Fibroblast of gingiva (primary cell): ENCODE results near the gene ANKS4B.
"Not testable (repeated sequence)": the region's sequence is repeated elsewhere in the genome, so short reads cannot be mapped to it uniquely, and the experiment has no call there.

ENCODE experiments used
- DNase-seq: peaks from one replicate; pipeline ENCODE4 v3.0.0-alpha.2; 2011; ENCODE audit warnings: low read depth

ANKS4B gene

GRCh38 chr16:21218153-21218552, 15.3 kb upstream of the ANKS4B start:
- DNase-seq = no peak

DNA sequence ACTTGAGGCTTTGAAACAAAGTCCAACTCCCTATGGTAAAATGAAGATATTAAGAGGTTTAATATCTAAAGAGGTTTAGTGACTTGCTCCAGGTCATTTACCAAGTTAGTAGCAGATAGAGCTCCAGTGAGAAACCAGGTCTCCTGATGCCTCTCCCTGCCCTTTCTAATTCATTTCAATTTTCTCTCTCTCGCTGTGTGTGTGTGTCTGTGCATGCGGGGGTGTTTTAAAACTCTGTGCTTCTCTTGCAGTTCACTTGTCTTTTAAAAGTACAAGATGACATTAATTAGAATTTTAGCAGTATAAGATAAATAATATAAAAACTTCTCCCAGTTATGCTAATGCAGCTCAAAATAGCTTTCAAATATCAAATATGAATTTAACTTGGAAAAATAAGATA, 13.9 kb upstream of the ANKS4B start:
- no peak for DNase-seq

GRCh38 chr16:21222495-21223337, 10.8 kb upstream of the ANKS4B start:
- DNase-seq = no peak

DNA sequence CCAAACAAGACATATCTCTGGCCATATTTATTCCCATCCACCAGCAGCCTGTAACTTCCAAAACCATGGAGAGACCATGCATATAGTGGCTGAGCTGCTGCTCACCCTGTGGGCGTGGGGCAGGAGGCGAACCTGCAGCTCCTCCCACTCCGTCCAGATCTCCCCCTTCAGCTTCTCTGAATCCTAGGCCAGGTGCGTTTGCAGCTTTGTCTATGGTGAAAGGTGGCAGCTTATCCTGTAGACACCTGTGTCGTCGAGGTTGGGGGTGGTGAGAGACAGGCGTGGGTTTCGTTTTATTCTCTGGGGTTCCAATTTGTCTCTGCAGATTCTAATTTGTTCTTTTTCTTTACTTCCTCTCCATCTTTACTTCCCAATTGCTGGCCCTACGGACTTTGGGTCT, 9.7 kb upstream of the ANKS4B start:
- no peak for DNase-seq

- DNase-seq = no peak
Measured at GRCh38 chr16:21224800-21225199, 8.7 kb upstream of the ANKS4B start.

GRCh38 chr16:21226749-21227148, 6.8 kb upstream of the ANKS4B start:
- DNase-seq = peak; percentile 23

- DNase-seq = no peak
Measured at GRCh38 chr16:21227866-21228265, 5.6 kb upstream of the ANKS4B start.

DNA sequence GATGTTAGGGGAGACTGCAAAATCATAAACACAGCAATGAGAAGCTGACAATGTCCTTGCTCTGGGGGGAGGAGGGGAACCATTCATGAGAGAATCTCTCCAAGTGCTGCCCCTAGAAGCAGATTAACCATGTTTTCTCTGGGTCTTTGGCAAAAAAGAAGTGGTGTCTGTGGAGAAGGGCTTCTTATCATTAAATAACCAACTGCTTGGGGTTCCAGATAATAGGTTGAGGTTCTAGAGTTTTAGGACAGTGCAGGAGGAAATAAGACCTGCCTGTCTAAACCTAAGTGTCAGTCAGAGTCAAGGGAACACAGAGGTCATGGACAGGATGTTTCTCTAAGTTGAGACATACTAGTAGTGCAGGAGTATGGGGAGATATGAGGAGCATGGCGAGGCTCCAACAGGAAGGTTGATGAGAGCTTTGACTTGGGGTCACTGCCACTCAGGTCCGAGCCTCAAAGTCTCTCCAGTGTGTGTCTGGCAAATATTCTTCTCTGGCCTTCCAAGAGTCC, 5.1 kb upstream of the ANKS4B start:
- DNase-seq = no peak

DNA sequence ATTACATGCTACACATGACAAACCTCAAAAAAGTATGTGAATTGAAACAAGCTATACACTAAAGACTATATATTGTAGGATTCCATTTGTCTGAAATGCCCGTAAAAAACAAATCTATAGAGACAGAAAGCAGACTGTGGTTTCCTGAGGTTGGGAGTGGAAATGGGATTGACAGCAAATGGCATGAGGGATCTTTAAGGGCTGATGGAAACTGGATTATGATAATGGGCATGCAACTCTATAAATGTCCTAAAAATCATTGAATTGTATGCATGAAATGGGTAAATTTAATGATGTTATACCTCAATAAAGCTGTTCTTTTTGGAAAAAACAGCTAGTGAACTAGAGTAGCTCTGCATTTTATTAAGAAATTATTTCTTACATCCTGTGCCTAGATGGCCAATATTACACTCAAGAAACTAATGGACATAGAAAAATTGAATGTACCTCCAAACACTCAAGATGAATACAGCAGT, 416 bp upstream of the ANKS4B start:
- DNase-seq = no peak

GRCh38 chr16:21235199-21235585, 1.7 kb downstream of the ANKS4B start:
- DNase-seq = no peak

GRCh38 chr16:21236831-21237230, 3.3 kb downstream of the ANKS4B start:
- no peak for DNase-seq

DNA sequence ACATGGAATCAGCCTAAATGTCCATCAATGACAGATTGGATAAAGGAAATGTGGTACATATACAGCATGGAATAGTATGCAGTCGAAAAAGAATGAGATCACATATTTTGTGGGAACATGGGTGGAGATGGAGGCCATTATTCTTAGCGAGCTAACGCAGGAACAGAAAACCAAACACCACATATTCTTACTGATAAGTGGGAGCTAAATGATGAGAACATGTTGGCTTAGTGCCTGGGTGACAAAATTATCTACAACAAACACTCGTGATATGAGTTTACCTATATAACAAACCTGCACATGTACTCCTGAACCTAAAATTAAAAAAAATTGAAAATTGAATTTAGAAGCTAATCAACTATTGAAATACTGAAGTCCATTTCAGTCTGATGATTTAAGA, 6.1 kb downstream of the ANKS4B start:
- DNase-seq = no peak

GRCh38 chr16:21242756-21243155, 9.3 kb downstream of the ANKS4B start:
- no peak for DNase-seq

- DNase-seq = no peak
Measured at GRCh38 chr16:21244518-21245215, 11.2 kb downstream of the ANKS4B start.

DNA sequence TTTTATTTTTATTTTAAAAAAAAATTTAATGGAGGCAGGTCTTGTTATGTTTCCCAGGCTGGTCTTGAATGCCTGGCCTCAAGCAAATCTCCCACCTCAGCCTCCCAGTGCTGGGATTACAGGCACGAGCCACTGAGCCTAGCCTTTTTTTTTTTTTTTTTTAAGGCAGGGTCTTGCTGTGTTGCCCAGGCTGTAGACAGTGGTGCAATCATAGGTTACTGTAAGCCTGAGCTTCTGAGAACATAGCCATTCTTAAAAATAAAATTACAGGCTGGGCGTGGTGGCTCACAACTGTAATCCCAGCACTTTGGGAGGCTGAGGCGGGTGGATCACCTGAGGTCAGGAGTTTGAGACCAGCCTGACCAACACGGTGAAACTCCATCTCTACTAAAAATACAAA, 14.7 kb downstream of the ANKS4B start:
- not testable (repeated sequence) for DNase-seq

DNA sequence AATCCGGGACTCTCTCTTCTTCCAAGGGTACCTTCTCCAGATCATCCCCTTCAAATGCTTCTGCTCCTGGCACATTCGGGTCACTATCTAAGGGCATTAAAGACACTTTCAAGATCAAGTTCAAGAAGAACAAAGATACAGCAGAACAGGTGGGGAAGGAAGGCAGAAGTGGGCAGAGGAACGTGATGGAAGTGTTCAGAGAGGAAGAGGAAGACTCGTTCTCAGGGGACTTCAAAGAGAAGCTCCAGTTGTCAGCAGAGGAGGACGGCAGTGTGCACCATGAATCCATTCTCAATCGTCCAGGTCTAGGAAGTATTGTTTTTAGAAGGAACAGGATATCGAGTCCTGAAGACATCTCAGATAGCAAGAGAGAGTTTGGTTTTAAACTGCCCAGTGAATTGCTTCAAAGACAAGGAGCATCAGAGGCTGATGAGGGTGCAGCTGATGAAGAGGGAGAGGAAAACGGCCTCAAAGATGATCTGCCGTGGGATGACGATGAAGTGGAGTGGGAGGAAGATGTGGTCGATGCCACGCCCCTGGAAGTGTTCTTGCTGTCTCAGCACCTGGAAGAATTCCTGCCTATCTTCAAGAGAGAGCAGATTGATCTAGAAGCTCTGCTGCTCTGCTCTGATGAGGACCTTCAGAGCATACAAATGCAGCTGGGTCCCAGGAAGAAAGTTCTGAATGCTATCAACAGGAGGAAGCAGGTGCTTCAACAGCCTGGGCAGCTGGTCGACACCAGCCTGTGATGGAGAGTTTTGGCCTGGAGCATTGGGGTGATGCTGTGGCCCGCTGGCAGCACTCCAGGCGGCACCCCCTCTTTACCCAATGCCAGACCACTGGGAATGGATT, 16.8 kb downstream of the ANKS4B start:
- DNase-seq = no peak

DNA sequence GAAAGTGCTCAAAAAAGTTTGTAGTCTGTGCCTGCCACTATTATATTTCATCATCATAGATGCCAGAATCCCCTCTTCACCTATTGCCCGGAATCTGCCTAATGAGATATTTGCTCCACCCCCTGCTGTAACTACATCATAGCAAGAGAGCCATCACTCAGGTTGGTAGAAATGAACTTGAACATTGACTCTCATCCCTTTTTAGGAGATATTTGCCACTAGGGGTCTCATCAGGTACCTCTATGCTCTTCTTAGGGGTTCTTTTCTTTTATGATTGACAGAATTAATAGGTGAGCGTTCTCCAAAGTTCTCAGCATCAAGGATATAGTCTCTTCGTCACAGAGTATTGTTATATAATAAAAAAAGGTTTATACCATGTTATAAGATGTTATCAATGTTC, 20.0 kb downstream of the ANKS4B start:
- no peak for DNase-seq

- DNase-seq = no peak
Measured at GRCh38 chr16:21256636-21257035, 23.1 kb downstream of the ANKS4B start.

GRCh38 chr16:21257284-21257683, 23.8 kb downstream of the ANKS4B start:
- no peak for DNase-seq

- DNase-seq = peak; percentile 39
Measured at GRCh38 chr16:21260870-21261791, 27.6 kb downstream of the ANKS4B start.
